ENCODE data around the gene NACC2.

GRCh38 chr9:135995816-135996215 is 99.3 kb downstream of the NACC2 start:
- no peak for TF ChIP-seq POLR2A (IDR thresholded peaks at IDR 0.05; ENCODE audit: low read length)
- TF ChIP-seq GATA1 (IDR thresholded peaks at IDR 0.05; ENCODE audit: low read depth, low read length) = no peak

Measured in erythroblast (primary cell).